Activated CD4-positive, alpha-beta T cell treated with anti-CD3 and anti-CD28 coated beads, Interleukin-2, amount 50 U/mL, for 4 hours (primary cell): ENCODE results near the gene CLASP1.
"Not testable (repeated sequence)": the region's sequence is repeated elsewhere in the genome, so short reads cannot be mapped to it uniquely, and the experiment has no call there.

Source experiments
- DNase-seq, 2 experiments: peaks; one replicate each; pipeline ENCODE4 v3.0.0-alpha.2; 2020

The CLASP1 gene

GRCh38 chr2:121408641-121409040, 240.6 kb downstream of the CLASP1 start:
- DNase-seq: no peak

DNA sequence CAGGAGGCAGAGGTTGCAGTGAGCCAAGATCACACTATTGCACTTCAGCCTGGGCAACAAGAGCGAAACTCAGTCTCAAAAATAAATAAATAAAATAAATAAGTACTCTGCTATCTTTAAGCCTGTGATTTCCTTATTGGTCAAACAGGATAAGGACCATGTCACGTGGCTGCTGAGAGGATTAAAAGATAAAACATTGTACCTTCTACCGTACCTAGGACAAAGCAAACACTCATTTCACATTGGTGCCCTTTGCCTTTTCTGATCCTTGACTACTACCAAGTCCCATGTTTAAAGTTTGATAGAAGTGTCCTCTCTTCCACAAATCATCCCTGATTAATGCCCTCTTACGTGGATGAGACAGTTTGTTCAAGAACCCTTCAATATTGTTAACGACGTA, 244.0 kb downstream of the CLASP1 start:
- DNase-seq: no peak

DNA sequence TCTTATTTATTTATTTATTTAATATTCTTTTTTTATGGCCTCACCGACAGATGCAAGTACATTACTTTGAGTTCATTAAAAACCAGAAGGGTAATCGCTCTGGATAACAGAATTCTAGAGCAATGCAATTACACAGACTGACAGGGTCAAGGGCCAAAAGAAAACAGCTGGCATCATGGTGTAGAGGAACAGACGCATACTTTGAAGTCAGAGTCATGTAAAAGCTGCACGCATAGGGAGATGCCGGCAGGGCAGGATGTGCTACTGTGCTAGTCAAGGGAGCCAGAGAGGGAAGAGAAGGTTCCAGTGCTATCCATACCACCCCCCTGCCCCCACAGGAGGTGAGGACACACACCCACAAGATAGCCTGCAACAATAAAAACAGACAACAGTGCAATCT, 249.1 kb downstream of the CLASP1 start:
- no peak for DNase-seq

- DNase-seq: no peak
Observed at GRCh38 chr2:121398853-121399252, 250.4 kb downstream of the CLASP1 start.

GRCh38 chr2:121390082-121390692, 259.1 kb downstream of the CLASP1 start:
- no peak for DNase-seq

GRCh38 chr2:121388371-121388770, 260.9 kb downstream of the CLASP1 start:
- no peak for DNase-seq

DNA sequence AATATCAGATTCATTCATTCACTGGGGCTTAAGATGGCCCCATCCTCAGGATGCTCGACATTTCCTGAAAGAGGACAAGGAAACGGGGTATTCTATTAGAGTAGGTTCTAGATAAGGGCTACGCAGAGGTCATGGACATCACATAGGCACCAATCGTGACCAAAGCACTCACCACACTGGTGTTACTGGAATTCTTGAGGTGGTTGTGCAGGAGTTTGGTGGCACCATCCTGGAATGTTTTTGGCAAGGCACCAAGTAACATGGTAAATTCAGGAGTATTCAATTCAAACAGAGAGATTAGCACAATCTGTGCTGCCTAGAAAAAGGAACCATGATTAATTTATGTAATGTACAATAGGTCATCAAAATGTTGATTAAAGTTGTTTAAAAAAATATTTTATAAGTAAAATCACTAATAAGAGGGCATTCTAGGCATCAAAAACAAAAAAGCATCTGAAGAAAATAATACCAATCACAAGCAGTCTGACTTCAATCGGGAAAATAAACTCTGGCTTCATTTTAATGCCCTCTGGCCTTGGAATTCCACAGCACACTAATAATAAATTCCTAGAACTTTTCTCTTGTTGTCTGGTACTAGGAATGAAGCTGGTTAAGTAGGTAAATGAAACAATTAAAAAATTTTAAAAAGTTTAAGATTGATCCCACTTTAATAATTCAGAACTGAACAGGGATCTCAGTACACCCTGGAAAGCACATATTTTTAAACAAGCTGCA, 261.5 kb downstream of the CLASP1 start:
- DNase-seq: no peak

DNA sequence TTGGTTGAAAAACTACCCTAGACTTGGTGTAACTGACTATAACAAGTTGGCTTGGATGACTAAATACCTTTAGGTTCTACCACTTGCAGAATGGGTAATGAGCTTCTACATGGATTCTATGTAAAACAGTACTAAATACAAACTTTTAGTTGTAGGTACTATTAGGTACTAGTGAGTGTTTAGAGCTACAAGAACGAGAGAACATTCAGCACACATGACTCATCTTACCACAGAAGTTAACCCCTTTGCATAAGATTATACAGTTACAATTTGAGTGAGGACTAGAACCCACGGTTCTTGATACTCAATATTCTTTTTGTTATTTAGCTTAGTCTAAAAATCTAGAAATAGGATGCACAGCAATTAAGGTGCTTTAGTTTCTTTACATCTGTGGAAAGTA, 262.6 kb downstream of the CLASP1 start:
- DNase-seq: no peak

- no peak for DNase-seq
Observed at GRCh38 chr2:121386102-121386501, 263.2 kb downstream of the CLASP1 start.

DNA sequence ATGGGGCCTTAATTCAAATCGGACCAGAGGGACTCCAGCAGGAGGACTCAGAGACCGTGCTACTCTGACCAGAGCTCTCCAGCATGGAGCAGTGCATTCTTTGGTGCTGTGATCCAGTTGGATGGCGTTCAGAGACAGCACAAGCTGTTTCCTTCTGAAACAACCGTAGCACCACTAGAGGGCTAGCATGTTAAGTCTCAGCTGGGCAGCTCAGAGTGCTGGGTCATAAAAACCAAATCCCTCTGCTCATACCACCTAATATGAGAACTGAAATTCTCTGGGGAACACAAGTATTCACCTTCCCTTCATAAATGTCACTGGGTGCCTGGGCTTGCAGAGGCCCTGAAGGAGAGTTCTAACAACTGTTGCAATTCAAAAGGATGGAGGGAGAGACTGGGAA, 266.5 kb downstream of the CLASP1 start:
- no peak for DNase-seq

DNA sequence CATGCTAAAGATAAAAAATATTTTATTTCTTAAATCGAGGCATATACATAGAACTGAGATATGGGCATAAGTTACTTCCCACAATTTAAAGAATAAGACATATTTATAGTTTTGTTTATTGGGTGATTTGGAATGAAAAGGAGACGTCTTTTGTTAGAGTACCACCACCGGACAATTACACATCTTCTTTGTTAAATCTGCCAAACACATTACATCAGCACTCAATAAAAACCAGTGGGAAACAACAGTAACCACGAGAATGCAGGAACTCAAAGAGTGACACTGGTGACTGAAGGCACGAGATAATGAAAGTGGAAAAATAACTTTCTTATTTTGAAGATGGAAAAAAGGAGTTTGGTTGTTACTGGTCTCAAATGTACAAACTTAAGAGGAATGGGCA, 271.6 kb downstream of the CLASP1 start:
- no peak for DNase-seq

DNA sequence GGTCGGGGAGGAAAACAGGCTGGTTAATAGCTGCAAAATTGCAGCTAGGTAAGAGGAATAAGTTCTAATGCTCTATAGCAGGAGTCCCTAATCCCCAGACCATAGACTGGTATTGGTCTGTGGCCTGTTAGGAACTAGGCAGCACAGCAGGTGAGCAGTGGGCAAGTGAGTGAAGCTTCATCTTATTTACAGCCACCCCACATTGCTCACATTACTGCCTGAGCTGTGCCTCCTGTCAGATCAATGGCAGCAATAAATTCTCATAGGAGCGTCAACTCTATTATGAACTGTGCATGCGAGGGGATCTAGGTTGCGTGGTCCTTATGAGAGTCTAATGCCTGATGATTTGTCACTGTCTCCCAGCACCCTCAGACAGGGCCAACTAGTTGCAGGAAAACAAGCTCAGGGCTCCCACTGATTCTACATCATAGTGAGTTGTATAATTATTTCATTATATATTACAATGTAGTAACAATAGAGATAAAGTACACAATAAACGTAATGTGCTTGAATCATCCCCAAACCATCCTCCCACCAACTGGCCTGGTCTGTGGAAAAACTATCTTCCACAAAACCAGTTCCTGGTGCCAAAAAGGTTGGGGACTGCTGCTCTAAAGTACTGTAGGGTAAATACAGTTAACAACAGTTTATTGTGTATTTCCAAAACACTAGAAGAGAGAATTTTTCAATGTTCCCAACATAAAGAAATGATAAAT, 272.6 kb downstream of the CLASP1 start:
- no peak for DNase-seq

DNA sequence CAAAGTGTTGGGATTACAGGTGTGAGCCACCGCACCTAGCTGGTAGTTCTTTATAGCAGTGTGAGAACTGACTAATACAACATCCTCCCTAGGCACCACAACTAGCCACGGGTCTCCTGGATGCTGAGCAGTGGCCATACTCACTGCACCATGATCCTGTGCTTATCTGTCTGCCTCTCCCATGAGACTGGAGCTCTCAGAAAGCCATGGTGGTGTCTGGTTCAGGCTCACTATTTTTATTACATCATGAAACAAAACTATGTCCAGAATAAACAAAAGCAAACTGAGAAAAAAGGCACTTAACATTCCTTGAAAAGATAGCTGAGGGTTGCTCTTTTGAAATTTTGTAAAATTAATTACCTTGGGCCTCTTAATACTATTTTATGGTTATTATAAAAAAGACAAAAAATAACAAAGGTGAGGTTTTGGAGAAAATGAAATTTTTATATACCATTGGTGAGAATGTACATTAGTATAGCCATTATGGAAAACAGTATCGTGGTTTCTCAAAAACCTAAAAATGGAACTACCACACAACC, 273.6 kb downstream of the CLASP1 start:
- DNase-seq: no peak

- DNase-seq: not testable (repeated sequence)
Observed at GRCh38 chr2:121374412-121375075, 274.7 kb downstream of the CLASP1 start.

- no peak for DNase-seq
Observed at GRCh38 chr2:121372721-121373353, 276.4 kb downstream of the CLASP1 start.

GRCh38 chr2:121372082-121372481, 277.2 kb downstream of the CLASP1 start:
- DNase-seq: no peak

GRCh38 chr2:121368836-121369235, 280.4 kb downstream of the CLASP1 start:
- DNase-seq: no peak

DNA sequence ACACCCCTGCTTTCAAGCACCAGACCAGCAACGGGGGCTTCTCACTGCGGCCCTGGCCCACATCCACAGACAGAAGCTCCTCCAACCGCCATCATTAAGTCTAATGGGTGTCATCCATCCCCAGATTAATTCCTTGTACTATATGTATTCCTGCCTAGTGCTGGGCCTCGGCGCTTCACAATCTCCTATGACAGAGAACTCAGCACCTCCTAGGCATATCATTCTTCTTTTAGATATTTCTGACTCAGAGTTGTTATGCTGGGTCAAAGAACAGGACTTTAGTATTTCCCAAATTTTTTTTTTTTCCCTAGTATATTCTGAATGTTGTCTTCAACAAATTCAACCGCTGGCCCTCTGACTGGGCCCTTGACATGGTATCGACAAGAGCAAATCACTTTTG, 281.1 kb downstream of the CLASP1 start:
- DNase-seq: no peak

- no peak for DNase-seq
Observed at GRCh38 chr2:121367246-121367900, 281.9 kb downstream of the CLASP1 start.

DNA sequence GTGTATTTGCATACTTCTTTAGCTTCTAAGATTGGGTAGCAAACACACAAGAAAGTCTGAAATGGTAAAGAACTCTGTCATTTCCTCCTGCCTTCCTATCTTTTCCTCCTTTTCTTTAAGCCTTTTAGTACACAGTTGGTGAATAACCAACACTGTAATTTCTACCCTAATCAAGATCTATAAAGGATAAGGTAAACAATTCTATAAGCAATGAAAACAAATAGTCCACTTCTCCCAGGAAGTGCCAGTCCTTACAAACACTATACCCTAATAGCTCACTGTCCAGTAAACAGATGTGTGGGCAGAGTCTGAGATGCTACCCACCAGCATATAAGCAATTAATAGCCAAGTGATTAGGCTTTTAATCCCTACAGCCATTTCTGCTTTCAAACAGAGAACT, 283.2 kb downstream of the CLASP1 start:
- no peak for DNase-seq

DNA sequence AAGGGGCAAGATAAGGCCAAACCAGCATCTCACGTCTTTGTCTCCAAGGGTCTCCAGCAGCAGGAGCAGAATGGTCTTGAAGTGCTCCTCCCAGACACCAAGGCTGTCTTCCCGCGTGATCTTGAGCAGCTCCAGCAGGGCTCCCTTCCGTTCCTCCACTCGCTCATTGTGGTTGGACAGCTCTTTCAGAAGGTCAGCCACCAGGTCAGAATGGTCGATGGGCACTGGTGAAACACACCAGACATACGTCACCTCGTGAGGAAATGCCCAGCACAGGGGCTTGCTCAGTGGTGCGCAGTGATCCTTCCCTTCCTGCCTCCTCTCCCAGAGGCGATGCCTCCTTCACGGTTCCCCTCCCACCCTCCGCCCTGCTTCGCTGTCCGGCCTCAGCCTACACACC, 284.2 kb downstream of the CLASP1 start:
- no peak for DNase-seq
